Liver (tissue), 9 donors: ENCODE measurements around the gene SYT5. TPM values are rescaled to one million over a fixed set of nuclear protein-coding genes. Genes with fewer than 3 reads are reported as not detected.

Source experiments
- DNase-seq: peaks from one replicate; pipeline ENCODE4 v3.0.0-alpha.2; 2017; ENCODE audit warnings: low spot score
- H3K27ac ChIP-seq, 2 donors: one replicate each; pipeline ENCODE4 v1.7.0; 2013; ENCODE audit warnings: inconsistent platforms in 2 of 2, low read length in 2 of 2, control low read depth in 1 of 2, low read depth in 1 of 2, mild to moderate bottlenecking in 1 of 2
- H3K27me3 ChIP-seq, 4 donors: one replicate each; pipeline versions ENCODE4 v1.6.1 to v1.7.0; 2013; ENCODE audit warnings: low read length in 3 of 4, inconsistent platforms in 1 of 4, mild to moderate bottlenecking in 1 of 4, moderate library complexity in 1 of 4; ENCODE audit not compliant: control insufficient read depth in 4 of 4, insufficient read depth in 4 of 4
- H3K36me3 ChIP-seq, 4 donors: one replicate each; pipeline versions ENCODE4 v1.6.1 to v1.7.0; 2013; ENCODE audit warnings: low read length in 3 of 4, mild to moderate bottlenecking in 3 of 4, low read depth in 1 of 4, moderate library complexity in 1 of 4; ENCODE audit not compliant: control insufficient read depth in 4 of 4, insufficient read depth in 3 of 4
- H3K4me1 ChIP-seq, 4 donors: one replicate each; pipeline versions ENCODE4 v1.6.1 to v1.7.0; 2013; ENCODE audit warnings: low read length in 3 of 4, mild to moderate bottlenecking in 3 of 4, moderate library complexity in 1 of 4; ENCODE audit not compliant: control insufficient read depth in 4 of 4, insufficient read depth in 4 of 4
- H3K4me3 ChIP-seq, 3 donors: one replicate each; pipeline versions ENCODE4 v1.6.1 to v1.7.0; 2013; ENCODE audit warnings: low read length in 3 of 3, control low read depth in 1 of 3, low read depth in 1 of 3, mild to moderate bottlenecking in 1 of 3
- H3K9ac ChIP-seq, 2 donors: one replicate each; pipeline ENCODE4 v1.7.0; 2013; ENCODE audit warnings: low read length in 2 of 2, mild to moderate bottlenecking in 2 of 2, moderate library complexity in 2 of 2, control low read depth in 1 of 2, low read depth in 1 of 2
- H3K9me3 ChIP-seq, 4 donors: one replicate each; pipeline versions ENCODE4 v1.6.1 to v1.7.0; 2013; ENCODE audit warnings: low read length in 3 of 4; ENCODE audit not compliant: control insufficient read depth in 4 of 4
- CTCF ChIP-seq: fragments of 150-350 bp; IDR thresholded peaks from 2 replicates; pipeline ENCODE4 v1.5.1; 2017; ENCODE audit warnings: improper control_type of control experiment, low read depth, low read length; ENCODE audit not compliant: missing input control
- FOXA1 ChIP-seq: IDR thresholded peaks from 2 replicates; pipeline ENCODE4 v1.6.1; 2016; ENCODE audit warnings: antibody characterized with exemption
- FOXA2 ChIP-seq: IDR thresholded peaks from 2 replicates; pipeline ENCODE4 v1.6.1; 2016; ENCODE audit warnings: antibody characterized with exemption
- GABPA ChIP-seq, 2 donors: IDR thresholded peaks in 1 of 2; conservative IDR thresholded peaks in 1 of 2; 2 replicates each; pipeline ENCODE4 v1.6.1; 2016; ENCODE audit warnings: antibody characterized with exemption in 2 of 2, mild to moderate bottlenecking in 1 of 2, moderate library complexity in 1 of 2
- HNF4A ChIP-seq, 2 donors: conservative IDR thresholded peaks; 2 replicates each; pipeline ENCODE4 v1.6.1; 2016; ENCODE audit warnings: antibody characterized with exemption in 2 of 2, mild to moderate bottlenecking in 2 of 2
- HNF4G ChIP-seq: IDR thresholded peaks from 2 replicates; pipeline ENCODE4 v1.6.1; 2016; ENCODE audit warnings: antibody characterized with exemption
- JUND ChIP-seq, 2 donors: IDR thresholded peaks; 2 replicates each; pipeline ENCODE4 v1.6.1; 2016; ENCODE audit warnings: antibody characterized with exemption in 2 of 2
- MAX ChIP-seq: IDR thresholded peaks from 2 replicates; pipeline ENCODE4 v1.6.1; 2016; ENCODE audit warnings: antibody characterized with exemption
- NR2F2 ChIP-seq: IDR thresholded peaks from 2 replicates; pipeline ENCODE4 v1.6.1; 2016; ENCODE audit warnings: antibody characterized with exemption
- RXRA ChIP-seq, 2 donors: IDR thresholded peaks; 2 replicates each; pipeline ENCODE4 v1.6.1; 2017 to 2018; ENCODE audit warnings: antibody characterized with exemption in 2 of 2, mild to moderate bottlenecking in 1 of 2
- SP1 ChIP-seq: IDR thresholded peaks from 2 replicates; pipeline ENCODE4 v1.6.1; 2018; ENCODE audit warnings: antibody characterized with exemption, mild to moderate bottlenecking
- TAF1 ChIP-seq: conservative IDR thresholded peaks from 2 replicates; pipeline ENCODE4 v1.6.1; 2016; ENCODE audit warnings: antibody characterized with exemption, mild to moderate bottlenecking
- YY1 ChIP-seq: IDR thresholded peaks from 2 replicates; pipeline ENCODE4 v1.6.1; 2016; ENCODE audit warnings: antibody characterized with exemption, mild to moderate bottlenecking
- WGBS: extraction: QIAGEN DNeasy Blood & Tissue Kit; methylation state at CpG from one replicate; pipeline ENCODE4 v1.1.7; 2013; 5-methylcytosine and 5-hydroxymethylcytosine counted together
- polyA plus RNA-seq, 2 donors: library from polyadenylated mRNA; stranded (reverse) in 1 of 2; unstranded in 1 of 2; fragments of 200-250 nt in 1 of 2; fragments of >200 nt in 1 of 2; fragmentation: Nextera tagmentation in 1 of 2; extraction: Ambion mirVana in 1 of 2; gene quantifications; one replicate each; pipeline versions ENCODE4 v1.2.1 to v1.2.3, GENCODE V29; 2013 to 2015
- total RNA-seq, 2 donors: library from RNA; depleted of rRNA; stranded (reverse); fragments of >200 nt; gene quantifications; one replicate each; pipeline ENCODE4 v1.2.3, GENCODE V29; 2014
- TF ChIP-seq, protein P1 (sequence below): IDR thresholded peaks from 2 replicates; pipeline ENCODE4 v1.6.1; 2016; ENCODE audit warnings: antibody characterized with exemption, mild to moderate bottlenecking
- TF ChIP-seq, protein P2 (sequence below): IDR thresholded peaks from 2 replicates; pipeline ENCODE4 v1.6.1; 2016; ENCODE audit warnings: antibody characterized with exemption
- donor health status: healthy.
- donor health status: healthy.
- donor health status: healthy.
- donor health status: healthy.
- donor health status: healthy.

The SYT5 gene
- total and polyA plus RNA-seq, 4 donors = under 0.01 TPM; not detected in 3

GRCh38 chr19:55146705-55147273 is 33.3 kb downstream of the SYT5 start:
- Histone ChIP-seq H3K4me3 (no peak overlapping the region), H3K9ac (no peak overlapping the region), H3K9me3 (no peaks in the 10 kb centered on the region), H3K27ac (no peak overlapping the region), H3K27me3 (peaks cover 0 to 7% (median 3%) of the 10 kb centered on the region in 4 donors), H3K36me3 (no peaks in the 10 kb centered on the region), H3K4me1 (peaks cover 0 to 3% (median 0%) of the 10 kb centered on the region in 4 donors)
- TF ChIP-seq CTCF = no peak
- no peak for TF ChIP-seq YY1
- no peak for TF ChIP-seq GABPA (IDR thresholded peaks at IDR 0.05 in 1 of 2, conservative IDR thresholded peaks at IDR 0.05 in 1 of 2)
- TF ChIP-seq HNF4G = no peak
- TF ChIP-seq, protein P1, sequence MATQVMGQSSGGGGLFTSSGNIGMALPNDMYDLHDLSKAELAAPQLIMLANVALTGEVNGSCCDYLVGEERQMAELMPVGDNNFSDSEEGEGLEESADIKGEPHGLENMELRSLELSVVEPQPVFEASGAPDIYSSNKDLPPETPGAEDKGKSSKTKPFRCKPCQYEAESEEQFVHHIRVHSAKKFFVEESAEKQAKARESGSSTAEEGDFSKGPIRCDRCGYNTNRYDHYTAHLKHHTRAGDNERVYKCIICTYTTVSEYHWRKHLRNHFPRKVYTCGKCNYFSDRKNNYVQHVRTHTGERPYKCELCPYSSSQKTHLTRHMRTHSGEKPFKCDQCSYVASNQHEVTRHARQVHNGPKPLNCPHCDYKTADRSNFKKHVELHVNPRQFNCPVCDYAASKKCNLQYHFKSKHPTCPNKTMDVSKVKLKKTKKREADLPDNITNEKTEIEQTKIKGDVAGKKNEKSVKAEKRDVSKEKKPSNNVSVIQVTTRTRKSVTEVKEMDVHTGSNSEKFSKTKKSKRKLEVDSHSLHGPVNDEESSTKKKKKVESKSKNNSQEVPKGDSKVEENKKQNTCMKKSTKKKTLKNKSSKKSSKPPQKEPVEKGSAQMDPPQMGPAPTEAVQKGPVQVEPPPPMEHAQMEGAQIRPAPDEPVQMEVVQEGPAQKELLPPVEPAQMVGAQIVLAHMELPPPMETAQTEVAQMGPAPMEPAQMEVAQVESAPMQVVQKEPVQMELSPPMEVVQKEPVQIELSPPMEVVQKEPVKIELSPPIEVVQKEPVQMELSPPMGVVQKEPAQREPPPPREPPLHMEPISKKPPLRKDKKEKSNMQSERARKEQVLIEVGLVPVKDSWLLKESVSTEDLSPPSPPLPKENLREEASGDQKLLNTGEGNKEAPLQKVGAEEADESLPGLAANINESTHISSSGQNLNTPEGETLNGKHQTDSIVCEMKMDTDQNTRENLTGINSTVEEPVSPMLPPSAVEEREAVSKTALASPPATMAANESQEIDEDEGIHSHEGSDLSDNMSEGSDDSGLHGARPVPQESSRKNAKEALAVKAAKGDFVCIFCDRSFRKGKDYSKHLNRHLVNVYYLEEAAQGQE = no peak
- TF ChIP-seq, protein P2, sequence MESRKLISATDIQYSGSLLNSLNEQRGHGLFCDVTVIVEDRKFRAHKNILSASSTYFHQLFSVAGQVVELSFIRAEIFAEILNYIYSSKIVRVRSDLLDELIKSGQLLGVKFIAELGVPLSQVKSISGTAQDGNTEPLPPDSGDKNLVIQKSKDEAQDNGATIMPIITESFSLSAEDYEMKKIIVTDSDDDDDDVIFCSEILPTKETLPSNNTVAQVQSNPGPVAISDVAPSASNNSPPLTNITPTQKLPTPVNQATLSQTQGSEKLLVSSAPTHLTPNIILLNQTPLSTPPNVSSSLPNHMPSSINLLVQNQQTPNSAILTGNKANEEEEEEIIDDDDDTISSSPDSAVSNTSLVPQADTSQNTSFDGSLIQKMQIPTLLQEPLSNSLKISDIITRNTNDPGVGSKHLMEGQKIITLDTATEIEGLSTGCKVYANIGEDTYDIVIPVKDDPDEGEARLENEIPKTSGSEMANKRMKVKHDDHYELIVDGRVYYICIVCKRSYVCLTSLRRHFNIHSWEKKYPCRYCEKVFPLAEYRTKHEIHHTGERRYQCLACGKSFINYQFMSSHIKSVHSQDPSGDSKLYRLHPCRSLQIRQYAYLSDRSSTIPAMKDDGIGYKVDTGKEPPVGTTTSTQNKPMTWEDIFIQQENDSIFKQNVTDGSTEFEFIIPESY = no peak
- TF ChIP-seq SP1 = no peak
- TF ChIP-seq MAX = no peak
- TF ChIP-seq TAF1 = no peak
- no peak for TF ChIP-seq FOXA2
- no peak for TF ChIP-seq NR2F2
- no peak for TF ChIP-seq FOXA1
- WGBS = 4% methylated on average over 27 of the region's 27 CpGs
- DNase-seq = no peak

- peaks cover 0 to 7% (median 4%) of the 10 kb centered on the region in 4 donors for H3K27me3 ChIP-seq
- no peak overlapping the region for H3K4me3 ChIP-seq
- H3K9me3 ChIP-seq = no peaks in the 10 kb centered on the region
- H3K4me1 ChIP-seq = peaks cover 0 to 3% (median 0%) of the 10 kb centered on the region in 4 donors
- DNase-seq = no peak
- H3K27ac ChIP-seq = no peak overlapping the region
- H3K36me3 ChIP-seq = no peaks in the 10 kb centered on the region
- no peak overlapping the region for H3K9ac ChIP-seq
- WGBS = 2% methylated on average over 40 of the region's 41 CpGs
- no peak for TF ChIP-seq GABPA (IDR thresholded peaks at IDR 0.05 in 1 of 2, conservative IDR thresholded peaks at IDR 0.05 in 1 of 2)
- no peak for TF ChIP-seq HNF4A (conservative IDR thresholded peaks at IDR 0.05)
- TF ChIP-seq FOXA1 = no peak
- TF ChIP-seq JUND (IDR thresholded peaks at IDR 0.05) = no peak
- TF ChIP-seq RXRA (IDR thresholded peaks at IDR 0.05) = no peak
- TF ChIP-seq, protein P1 = no peak
- TF ChIP-seq, protein P2 = no peak
These were observed 33.9 kb downstream of the SYT5 start for GRCh38 chr19:55146078-55146704.
